PC-9 (cell line): ENCODE data around the gene PIAS4.

Source experiments
- EZH2 ChIP-seq: fragments of 200-600 bp; sonication (generic); IDR thresholded peaks from 2 replicates; pipeline ENCODE4 v1.8.0; 2017; ENCODE audit warnings: antibody characterized with exemption, low read depth
- TF ChIP-seq, protein P1 (sequence below): fragments of 200-600 bp; sonication (generic); conservative IDR thresholded peaks from 2 replicates; pipeline ENCODE4 v1.6.1; 2017; ENCODE audit warnings: mixed run types, antibody characterized with exemption, mild to moderate bottlenecking, moderate library complexity

DNA sequence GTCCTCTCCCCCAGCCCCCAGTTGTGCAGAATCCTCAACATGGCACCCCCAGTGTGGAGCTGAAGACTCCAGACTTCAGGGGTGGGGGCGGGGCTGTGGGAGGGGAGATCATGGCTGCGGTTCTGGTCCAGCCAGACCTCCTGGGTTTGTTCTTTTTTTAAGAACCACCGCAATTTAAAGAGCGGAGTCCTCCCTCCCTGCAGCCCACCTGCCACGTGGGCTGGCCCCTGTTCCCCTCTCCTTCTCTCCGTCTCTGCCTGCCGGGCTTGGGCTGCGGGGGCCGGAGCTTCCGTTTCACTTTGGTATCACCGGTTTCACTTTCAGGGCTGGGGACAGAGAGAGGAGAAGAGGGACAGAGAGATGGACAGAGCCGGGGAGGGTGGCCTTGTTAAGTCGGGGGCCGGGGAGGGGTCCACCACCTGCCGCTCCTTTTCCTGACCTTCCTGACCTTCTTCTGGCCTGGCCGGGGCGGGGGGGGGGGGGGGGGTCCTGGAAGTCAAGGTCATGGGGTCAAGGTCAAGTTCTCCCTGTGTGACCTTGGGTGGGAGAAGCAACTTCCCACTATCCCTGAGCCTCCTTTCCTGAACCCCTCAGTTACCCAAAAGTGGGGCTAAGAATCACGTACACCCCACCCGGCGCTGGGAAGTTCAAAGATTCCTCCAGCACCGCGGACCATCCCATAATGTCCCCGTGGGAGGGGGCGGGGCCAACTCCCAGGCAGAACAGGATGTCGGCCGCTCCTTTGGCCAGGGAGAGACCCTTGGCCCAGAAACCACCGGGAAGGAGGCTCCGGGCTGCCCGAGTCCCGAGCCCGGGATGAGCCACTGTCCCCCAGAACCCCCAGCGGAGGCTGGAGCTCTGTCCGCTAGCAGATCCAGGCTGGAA is 70.5 kb downstream of the PIAS4 start:
- TF ChIP-seq, protein P1, sequence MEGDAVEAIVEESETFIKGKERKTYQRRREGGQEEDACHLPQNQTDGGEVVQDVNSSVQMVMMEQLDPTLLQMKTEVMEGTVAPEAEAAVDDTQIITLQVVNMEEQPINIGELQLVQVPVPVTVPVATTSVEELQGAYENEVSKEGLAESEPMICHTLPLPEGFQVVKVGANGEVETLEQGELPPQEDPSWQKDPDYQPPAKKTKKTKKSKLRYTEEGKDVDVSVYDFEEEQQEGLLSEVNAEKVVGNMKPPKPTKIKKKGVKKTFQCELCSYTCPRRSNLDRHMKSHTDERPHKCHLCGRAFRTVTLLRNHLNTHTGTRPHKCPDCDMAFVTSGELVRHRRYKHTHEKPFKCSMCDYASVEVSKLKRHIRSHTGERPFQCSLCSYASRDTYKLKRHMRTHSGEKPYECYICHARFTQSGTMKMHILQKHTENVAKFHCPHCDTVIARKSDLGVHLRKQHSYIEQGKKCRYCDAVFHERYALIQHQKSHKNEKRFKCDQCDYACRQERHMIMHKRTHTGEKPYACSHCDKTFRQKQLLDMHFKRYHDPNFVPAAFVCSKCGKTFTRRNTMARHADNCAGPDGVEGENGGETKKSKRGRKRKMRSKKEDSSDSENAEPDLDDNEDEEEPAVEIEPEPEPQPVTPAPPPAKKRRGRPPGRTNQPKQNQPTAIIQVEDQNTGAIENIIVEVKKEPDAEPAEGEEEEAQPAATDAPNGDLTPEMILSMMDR = no peak
- TF ChIP-seq EZH2 = no peak
